ENCODE measurements around the gene PFDN6. TPM values are rescaled to one million over a fixed set of nuclear protein-coding genes. Genes with fewer than 3 reads are reported as not detected.
"Not testable (repeated sequence)": the region's sequence is repeated elsewhere in the genome, so short reads cannot be mapped to it uniquely, and the experiment has no call there.

The PFDN6 gene
- total and polyA plus RNA-seq, 2 experiments from 2014 or later = 56.1 to 62.2 TPM

GRCh38 chr6:33259032-33259431, 30.4 kb upstream of the PFDN6 start (continued):
- no peak for TF ChIP-seq ZNF462 (CRISPR knock-in tag; IDR thresholded peaks at IDR 0.05)

GRCh38 chr6:33262490-33262889, 26.9 kb upstream of the PFDN6 start:
- not testable (repeated sequence) for H3K27me3 Mint-ChIP-seq (ENCODE audit: insufficient read depth, low read depth, poor library complexity)
- peaks cover 60% of the 10 kb centered on the region for H3K36me3 Mint-ChIP-seq (ENCODE audit: low read depth)

GRCh38 chr6:33264015-33264414, 25.4 kb upstream of the PFDN6 start:
- Histone ChIP-seq H3K4me1 (ENCODE audit: insufficient read depth) (no peaks in the 10 kb centered on the region), H3K27me3 (ENCODE audit: insufficient read depth) (no peaks in the 10 kb centered on the region), H3K4me3 (no peak overlapping the region), H3K27ac (ENCODE audit: low read depth) (no peak overlapping the region), H3K36me3 (ENCODE audit: insufficient read depth) (peaks cover 16% of the 10 kb centered on the region), H4K20me1 (replicated peaks; ENCODE audit: insufficient read depth) (no peaks in the 10 kb centered on the region), H3K9me2 (ENCODE audit: insufficient read depth) (no peaks in the 10 kb centered on the region), H3K4me2 (no peak overlapping the region), H3K79me2 (replicated peaks; ENCODE audit: insufficient read depth) (no peaks in the 10 kb centered on the region), H2AFZ (no peak overlapping the region), H3F3A (replicated peaks; ENCODE audit: low read depth) (no peaks in the 10 kb centered on the region)
- ATAC-seq (no peak), DNase-seq (ENCODE audit: low spot score) (no peak)
- Mint-ChIP-seq H3K36me3 (ENCODE audit: low read depth) (peaks cover 64% of the 10 kb centered on the region), H3K9me3 (no peaks in the 10 kb centered on the region), H3K27me3 (ENCODE audit: insufficient read depth, low read depth, poor library complexity) (peaks cover 2% of the 10 kb centered on the region), H3K4me1 (no peaks in the 10 kb centered on the region; the same call in 2 of the 3 replicates), H3K4me3 (no peak overlapping the region), H3K27ac (no peak overlapping the region)
- TF ChIP-seq ZNF462 (CRISPR knock-in tag; IDR thresholded peaks at IDR 0.05) = no peak

More at GRCh38 chr6:33262490-33262889, 26.9 kb upstream of the PFDN6 start:
- not testable (repeated sequence) for H3K9me3 Mint-ChIP-seq; DNase-seq (ENCODE audit: low spot score); H3K27ac Mint-ChIP-seq; H3K4me1 ChIP-seq (ENCODE audit: insufficient read depth); H3K36me3 ChIP-seq (ENCODE audit: insufficient read depth); H3K27ac ChIP-seq (ENCODE audit: low read depth); H3K79me2 ChIP-seq (replicated peaks; ENCODE audit: insufficient read depth); ATAC-seq; H3K4me3 Mint-ChIP-seq; H3K4me2 ChIP-seq; H3K27me3 ChIP-seq (ENCODE audit: insufficient read depth); H4K20me1 ChIP-seq (replicated peaks; ENCODE audit: insufficient read depth); H3K4me1 Mint-ChIP-seq; H3K4me3 ChIP-seq; H2AFZ ChIP-seq; H3K9me2 ChIP-seq (ENCODE audit: insufficient read depth); H3F3A ChIP-seq (replicated peaks; ENCODE audit: low read depth)
